Tibial nerve (tissue), 4 donors: ENCODE data around the gene CYP17A1. TPM values are rescaled to one million over a fixed set of nuclear protein-coding genes. Genes with fewer than 3 reads are reported as not detected.

Experiments
- DNase-seq, 2 donors: peaks; one replicate each; pipeline ENCODE4 v3.0.0-alpha.2; 2019; ENCODE audit warnings: low spot score in 2 of 2
- H3K27ac ChIP-seq, 4 donors: fragments of 200-600 bp; sonication (generic) in 3 of 4; one replicate each; pipeline ENCODE4 v1.5.1; 2017 to 2019; ENCODE audit warnings: mild to moderate bottlenecking in 1 of 4
- H3K27me3 ChIP-seq, 2 donors: fragments of 200-600 bp; sonication (generic) in 1 of 2; one replicate each; pipeline versions ENCODE4 v1.5.1 to v1.6.0; 2017 to 2019
- H3K36me3 ChIP-seq, 3 donors: fragments of 200-600 bp; sonication (generic); one replicate each; pipeline ENCODE4 v1.5.1; 2018 to 2019
- H3K4me1 ChIP-seq, 4 donors: fragments of 200-600 bp; sonication (generic) in 3 of 4; one replicate each; pipeline ENCODE4 v1.5.1; 2017 to 2019
- H3K4me3 ChIP-seq, 4 donors: fragments of 200-600 bp; sonication (generic) in 3 of 4; one replicate each; pipeline ENCODE4 v1.5.1; 2017 to 2019; ENCODE audit warnings: mild to moderate bottlenecking in 1 of 4, moderate library complexity in 1 of 4
- H3K9me3 ChIP-seq, 4 donors: fragments of 200-600 bp; sonication (generic) in 3 of 4; one replicate each; pipeline ENCODE4 v1.5.1; 2017 to 2019
- EP300 ChIP-seq, 2 donors: sonication (generic); formaldehyde crosslinking; IDR thresholded peaks; one replicate each; pipeline ENCODE4 v1.6.1; 2017; ENCODE audit warnings: antibody characterized with exemption in 2 of 2, mild to moderate bottlenecking in 1 of 2
- POLR2A ChIP-seq, 2 donors: fragments of 450-650 bp; IDR thresholded peaks; one replicate each; pipeline ENCODE4 v1.6.1; 2017; ENCODE audit warnings: antibody characterized with exemption in 2 of 2, mild to moderate bottlenecking in 2 of 2, moderate library complexity in 2 of 2
- WGBS, 2 donors: methylation state at CpG; one replicate each; pipeline ENCODE4 v1.1.5; 2018; 5-methylcytosine and 5-hydroxymethylcytosine counted together
- total RNA-seq, 4 donors: library from RNA; depleted of rRNA; stranded (reverse); fragments of >200 nt; gene quantifications; one replicate each; pipeline ENCODE4 v1.1.0, GENCODE V29; 2016
- TF ChIP-seq, protein P1 (sequence below), 5 experiments: fragments of 200-600 bp in 3 of 5; fragments of 450-650 bp in 2 of 5; sonication (generic) in 3 of 5; IDR thresholded peaks; one replicate each; pipeline ENCODE4 v1.5.1; 2016 to 2019; ENCODE audit warnings: antibody characterized with exemption in 5 of 5, mild to moderate bottlenecking in 3 of 5, moderate library complexity in 2 of 5

CYP17A1 gene
- total RNA-seq, 4 donors from 2014 or later = not detected

DNA sequence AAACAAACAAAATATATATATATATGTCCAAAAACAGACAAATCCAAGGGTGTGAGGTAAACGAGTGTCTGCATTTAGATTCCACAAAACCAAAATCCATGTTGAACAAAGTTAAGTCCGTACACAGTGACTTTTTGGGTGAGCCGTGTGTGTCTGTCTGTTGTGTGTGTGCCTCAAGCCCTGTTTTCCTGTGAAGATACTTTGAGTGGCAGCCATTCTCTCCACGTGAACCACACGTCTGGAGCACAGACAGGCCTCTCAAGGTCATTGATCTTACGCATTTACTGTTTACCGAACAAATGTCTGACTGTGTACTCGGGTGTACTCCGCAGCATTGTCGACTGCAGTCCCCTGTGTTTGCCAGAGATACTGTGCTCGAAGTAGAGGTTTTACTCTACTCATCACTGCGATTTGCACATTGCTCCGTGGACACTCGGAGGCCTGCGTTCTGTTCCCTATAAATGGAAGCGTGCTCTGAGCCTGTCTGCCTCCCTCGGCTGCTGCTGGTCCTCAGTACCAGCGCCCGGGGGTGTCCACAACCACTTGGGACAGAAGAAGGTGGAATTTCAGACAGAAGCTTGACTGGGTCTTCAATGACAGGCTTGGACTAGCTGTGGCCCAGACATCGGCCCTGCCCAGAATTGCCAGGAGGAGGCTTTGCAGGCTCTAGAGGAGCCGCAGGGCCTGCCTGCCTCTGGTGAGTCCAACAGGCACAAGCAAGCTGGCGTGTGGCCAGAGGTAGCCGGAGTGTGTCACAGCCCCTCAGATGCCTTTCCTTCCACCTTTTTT, 22.1 kb downstream of the CYP17A1 start:
- DNase-seq = peak; percentile 74
- peak overlapping the region; percentile 72 to 98 (median 90) for H3K27ac ChIP-seq
- H3K4me3 ChIP-seq = no peak overlapping the region
- H3K27me3 ChIP-seq = no peaks in the 10 kb centered on the region
- peaks cover 0 to 70% (median 36%) of the 10 kb centered on the region in 4 donors for H3K4me1 ChIP-seq
- no peaks in the 10 kb centered on the region for H3K9me3 ChIP-seq
- H3K36me3 ChIP-seq = peaks cover 0 to 41% (median 12%) of the 10 kb centered on the region in 3 donors
- WGBS, 2 donors = 61 to 66% methylated on average over 22 to 23 of the region's 23 CpGs
- TF ChIP-seq POLR2A (IDR thresholded peaks at IDR 0.05) = no peak
- TF ChIP-seq EP300 (IDR thresholded peaks at IDR 0.05) = no peak
- TF ChIP-seq, protein P1, sequence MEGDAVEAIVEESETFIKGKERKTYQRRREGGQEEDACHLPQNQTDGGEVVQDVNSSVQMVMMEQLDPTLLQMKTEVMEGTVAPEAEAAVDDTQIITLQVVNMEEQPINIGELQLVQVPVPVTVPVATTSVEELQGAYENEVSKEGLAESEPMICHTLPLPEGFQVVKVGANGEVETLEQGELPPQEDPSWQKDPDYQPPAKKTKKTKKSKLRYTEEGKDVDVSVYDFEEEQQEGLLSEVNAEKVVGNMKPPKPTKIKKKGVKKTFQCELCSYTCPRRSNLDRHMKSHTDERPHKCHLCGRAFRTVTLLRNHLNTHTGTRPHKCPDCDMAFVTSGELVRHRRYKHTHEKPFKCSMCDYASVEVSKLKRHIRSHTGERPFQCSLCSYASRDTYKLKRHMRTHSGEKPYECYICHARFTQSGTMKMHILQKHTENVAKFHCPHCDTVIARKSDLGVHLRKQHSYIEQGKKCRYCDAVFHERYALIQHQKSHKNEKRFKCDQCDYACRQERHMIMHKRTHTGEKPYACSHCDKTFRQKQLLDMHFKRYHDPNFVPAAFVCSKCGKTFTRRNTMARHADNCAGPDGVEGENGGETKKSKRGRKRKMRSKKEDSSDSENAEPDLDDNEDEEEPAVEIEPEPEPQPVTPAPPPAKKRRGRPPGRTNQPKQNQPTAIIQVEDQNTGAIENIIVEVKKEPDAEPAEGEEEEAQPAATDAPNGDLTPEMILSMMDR (IDR thresholded peaks at IDR 0.05) = no peak

GRCh38 chr10:102814453-102814871, 22.8 kb downstream of the CYP17A1 start:
- Histone ChIP-seq H3K9me3 (no peaks in the 10 kb centered on the region), H3K36me3 (peaks cover 0 to 46% (median 12%) of the 10 kb centered on the region in 3 donors), H3K27me3 (no peaks in the 10 kb centered on the region), H3K4me3 (no peak overlapping the region), H3K27ac (peak overlapping the region; percentile 72 to 98 (median 90)), H3K4me1 (peaks cover 0 to 70% (median 36%) of the 10 kb centered on the region in 4 donors)
- DNase-seq = peak; percentile 45 to 48
- no peak for TF ChIP-seq POLR2A (IDR thresholded peaks at IDR 0.05)
- TF ChIP-seq, protein P1 (IDR thresholded peaks at IDR 0.05) = no peak
- no peak for TF ChIP-seq EP300 (IDR thresholded peaks at IDR 0.05)
- 18 to 23% methylated on average over 8 of the region's 8 CpGs for WGBS, 2 donors

- Histone ChIP-seq H3K4me1 (peaks cover 0 to 73% (median 36%) of the 10 kb centered on the region in 4 donors), H3K27ac (peak overlapping the region; percentile 68 to 98 (median 84)), H3K27me3 (no peaks in the 10 kb centered on the region), H3K9me3 (no peaks in the 10 kb centered on the region), H3K4me3 (no peak overlapping the region), H3K36me3 (peaks cover 0 to 46% (median 12%) of the 10 kb centered on the region in 3 donors)
- peak; percentile 48 to 52 for DNase-seq
- TF ChIP-seq EP300 (IDR thresholded peaks at IDR 0.05) (peak in 1 of 2 donors; percentile 16), POLR2A (IDR thresholded peaks at IDR 0.05) (no peak)
- 55 to 65% methylated on average over 16 of the region's 16 CpGs for WGBS, 2 donors
Observed at GRCh38 chr10:102813734-102814452, 23.3 kb downstream of the CYP17A1 start.

- no peaks in the 10 kb centered on the region for H3K9me3 ChIP-seq
- peaks cover 0 to 46% (median 12%) of the 10 kb centered on the region in 3 donors for H3K36me3 ChIP-seq
- H3K4me1 ChIP-seq = peaks cover 0 to 76% (median 39%) of the 10 kb centered on the region in 4 donors
- 90 to 93% methylated on average over 13 to 17 of the region's 17 CpGs for WGBS, 2 donors
- no peaks in the 10 kb centered on the region for H3K27me3 ChIP-seq
- TF ChIP-seq POLR2A (IDR thresholded peaks at IDR 0.05) = no peak
- TF ChIP-seq, protein P1 (IDR thresholded peaks at IDR 0.05) = no peak
- no peak for TF ChIP-seq EP300 (IDR thresholded peaks at IDR 0.05)
- H3K4me3 ChIP-seq = no peak overlapping the region
- H3K27ac ChIP-seq = peak overlapping the region; percentile 68 to 98 (median 84)
- no peak for DNase-seq
Observed at GRCh38 chr10:102813017-102813541, 24.1 kb downstream of the CYP17A1 start.

DNA sequence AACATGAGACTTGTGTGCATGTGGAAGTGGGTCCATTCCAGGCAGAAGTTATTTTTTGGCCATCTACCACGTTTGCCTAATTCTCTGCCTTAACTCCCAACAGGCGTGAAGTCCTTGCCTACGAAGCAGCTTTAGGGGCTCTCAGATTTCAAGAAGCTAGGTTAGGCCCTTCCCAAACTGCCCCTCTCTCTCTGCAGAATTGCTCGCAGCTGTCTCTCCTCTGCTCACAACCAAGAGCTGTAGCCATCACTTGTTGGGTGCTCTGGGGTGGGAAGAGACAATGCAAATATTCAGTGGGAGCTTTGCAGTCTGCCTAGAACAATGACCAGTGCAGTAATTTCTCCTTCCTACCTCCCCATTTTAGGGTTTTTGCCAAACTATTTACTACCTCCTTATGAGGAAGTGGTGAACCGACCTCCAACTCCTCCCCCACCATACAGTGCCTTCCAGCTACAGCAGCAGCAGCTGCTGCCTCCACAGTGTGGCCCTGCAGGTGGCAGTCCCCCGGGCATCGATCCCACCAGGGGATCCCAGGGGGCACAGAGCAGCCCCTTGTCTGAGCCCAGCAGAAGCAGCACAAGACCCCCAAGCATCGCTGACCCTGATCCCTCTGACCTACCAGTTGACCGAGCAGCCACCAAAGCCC, 24.9 kb downstream of the CYP17A1 start:
- Histone ChIP-seq H3K36me3 (peaks cover 0 to 46% (median 12%) of the 10 kb centered on the region in 3 donors), H3K27me3 (no peaks in the 10 kb centered on the region), H3K9me3 (no peaks in the 10 kb centered on the region), H3K27ac (peak overlapping the region in 2 of 4 donors; percentile 53 to 95), H3K4me1 (peaks cover 0 to 79% (median 39%) of the 10 kb centered on the region in 4 donors), H3K4me3 (no peak overlapping the region)
- no peak for DNase-seq
- 63 to 67% methylated on average over 9 of the region's 9 CpGs for WGBS, 2 donors
- TF ChIP-seq, protein P1 (IDR thresholded peaks at IDR 0.05) = no peak
- TF ChIP-seq EP300 (IDR thresholded peaks at IDR 0.05) (no peak), POLR2A (IDR thresholded peaks at IDR 0.05) (no peak)
